ENCODE data around the gene TAS2R41. TPM values are rescaled to one million over a fixed set of nuclear protein-coding genes. Genes with fewer than 3 reads are reported as not detected.

The TAS2R41 gene
- total RNA-seq, 1 experiment from 2014 or later: not detected

GRCh38 chr7:143439866-143440265 lies 37.8 kb upstream of the TAS2R41 start:
- no peaks in the 10 kb centered on the region; a peak in 1 of 7 replicates for H3K36me3 Mint-ChIP-seq (ENCODE audit: insufficient read depth in 1 of 3, low read depth in 3 of 3)
- no peaks in the 10 kb centered on the region for H3K79me1 ChIP-seq (ENCODE audit: insufficient read depth, low read depth, low read length, poor library complexity, severe bottlenecking)

More at GRCh38 chr7:143439866-143440265, 37.8 kb upstream of the TAS2R41 start:
- no CpG with 5 or more reads among the region's 2 CpGs for WGBS (ENCODE audit: extremely low coverage, insufficient read length, low lambda C conversion rate)
- H3K27ac Mint-ChIP-seq: no peak overlapping the region
- H3K4me3 Mint-ChIP-seq: no peak overlapping the region
- DNase-seq: no peak
- H2AFZ ChIP-seq (ENCODE audit: low read length): no peak overlapping the region
- no peak overlapping the region for H3K4ac ChIP-seq (ENCODE audit: low read depth, low read length)
- H3K4me1 Mint-ChIP-seq: peaks cover 21% of the 10 kb centered on the region in 2 experiments
- no peak overlapping the region for H2BK20ac ChIP-seq (ENCODE audit: low read depth, low read length, poor library complexity, severe bottlenecking)
- no peaks in the 10 kb centered on the region for H3K79me2 ChIP-seq (ENCODE audit: insufficient read depth, low read length)
- H3K9me3 Mint-ChIP-seq: no peaks in the 10 kb centered on the region
- no peak overlapping the region for H2BK5ac ChIP-seq (ENCODE audit: insufficient read length, low read length)
- no peak overlapping the region for H4K91ac ChIP-seq (ENCODE audit: insufficient read length, low read depth, low read length)
- H3K18ac ChIP-seq (ENCODE audit: insufficient read length, low read depth, low read length): no peak overlapping the region
- no peaks in the 10 kb centered on the region for H3K27me3 ChIP-seq (ENCODE audit: insufficient read depth, low read length)
- H3K4me1 ChIP-seq (ENCODE audit: insufficient read depth, low read length): peaks cover 7% of the 10 kb centered on the region; the same call in 1 of the 2 replicates
- H2BK120ac ChIP-seq (ENCODE audit: low read depth, low read length, poor library complexity, severe bottlenecking): no peak overlapping the region
- H3T11ph ChIP-seq (ENCODE audit: low read length): no peak overlapping the region
- no peaks in the 10 kb centered on the region; the same call in none of the 2 replicates for H3K27me3 Mint-ChIP-seq (ENCODE audit: low read depth)
- H3K56ac ChIP-seq (ENCODE audit: insufficient read length, low read depth, low read length): no peak overlapping the region
- no peaks in the 10 kb centered on the region for H3K23me2 ChIP-seq (ENCODE audit: insufficient read length, low read depth, low read length, poor library complexity, severe bottlenecking)
- no peaks in the 10 kb centered on the region for H4K20me1 ChIP-seq (ENCODE audit: control insufficient read depth, insufficient read depth, insufficient read length)
- H3K9ac ChIP-seq (ENCODE audit: extremely low read depth, insufficient read length, low read length): no peak overlapping the region
- H2BK15ac ChIP-seq (ENCODE audit: low read depth, low read length): no peak overlapping the region
- no peak overlapping the region for H3K23ac ChIP-seq (ENCODE audit: insufficient read length, low read depth, low read length)
- H4K8ac ChIP-seq (replicated peaks; ENCODE audit: insufficient read length, low read depth, low read length): no peak overlapping the region
- H2BK12ac ChIP-seq (ENCODE audit: insufficient read length, low read depth, low read length): no peak overlapping the region
- no peak overlapping the region for H4K5ac ChIP-seq (ENCODE audit: insufficient read length, low read depth, low read length)
- no peak overlapping the region for H3K4me2 ChIP-seq (ENCODE audit: insufficient read depth, insufficient read length, low read length)
- H3K27ac ChIP-seq (ENCODE audit: insufficient read length, low read depth, low read length): no peak overlapping the region
- no peak overlapping the region for H3K14ac ChIP-seq (ENCODE audit: insufficient read depth, low read length)
- no peaks in the 10 kb centered on the region for H3K9me3 ChIP-seq (ENCODE audit: control insufficient read depth, low read depth, low read length)
- H2AK5ac ChIP-seq (ENCODE audit: insufficient read length, low read length): no peak overlapping the region
- TF ChIP-seq CTCF (conservative IDR thresholded peaks at IDR 0.05): no peak
